T-helper 9 cell (primary cell): ENCODE measurements around the gene STAT5A.
"Not testable (repeated sequence)": the region's sequence is repeated elsewhere in the genome, so short reads cannot be mapped to it uniquely, and the experiment has no call there.

Experiments
- DNase-seq: peaks from one replicate; pipeline ENCODE4 v3.0.0-alpha.2; 2020

The STAT5A gene

GRCh38 chr17:42338427-42338985 lies 50.2 kb downstream of the STAT5A start:
- DNase-seq = no peak

- DNase-seq = no peak
These were observed 50.9 kb downstream of the STAT5A start for GRCh38 chr17:42339221-42339620.

GRCh38 chr17:42340691-42341127 lies 52.4 kb downstream of the STAT5A start:
- DNase-seq = no peak

GRCh38 chr17:42341568-42341967 lies 53.3 kb downstream of the STAT5A start:
- no peak for DNase-seq

GRCh38 chr17:42342242-42343008 lies 54.1 kb downstream of the STAT5A start:
- no peak for DNase-seq

GRCh38 chr17:42345396-42346073 lies 57.2 kb downstream of the STAT5A start:
- no peak for DNase-seq

- no peak for DNase-seq
These were observed 58.2 kb downstream of the STAT5A start for GRCh38 chr17:42346481-42346880.

GRCh38 chr17:42347198-42347597 lies 58.9 kb downstream of the STAT5A start:
- no peak for DNase-seq

GRCh38 chr17:42347606-42348005 lies 59.3 kb downstream of the STAT5A start:
- no peak for DNase-seq

GRCh38 chr17:42348104-42348503 lies 59.8 kb downstream of the STAT5A start:
- DNase-seq = no peak

GRCh38 chr17:42354956-42355843 lies 66.9 kb downstream of the STAT5A start:
- DNase-seq = no peak

GRCh38 chr17:42358434-42358833 lies 70.1 kb downstream of the STAT5A start:
- no peak for DNase-seq

GRCh38 chr17:42359133-42359532 lies 70.8 kb downstream of the STAT5A start:
- no peak for DNase-seq

GRCh38 chr17:42360388-42360787 lies 72.1 kb downstream of the STAT5A start:
- not testable (repeated sequence) for DNase-seq
